Epidermal melanocyte (primary cell): ENCODE measurements around the gene TMEM62.
A peak's percentile ranks its signal among the peaks of the same experiment; 100 is the strongest.

Experiments
- DNase-seq: peaks from one replicate; pipeline ENCODE4 v3.0.0; 2011; ENCODE audit warnings: low spot score; ENCODE audit not compliant: insufficient read length

TMEM62 gene

DNA sequence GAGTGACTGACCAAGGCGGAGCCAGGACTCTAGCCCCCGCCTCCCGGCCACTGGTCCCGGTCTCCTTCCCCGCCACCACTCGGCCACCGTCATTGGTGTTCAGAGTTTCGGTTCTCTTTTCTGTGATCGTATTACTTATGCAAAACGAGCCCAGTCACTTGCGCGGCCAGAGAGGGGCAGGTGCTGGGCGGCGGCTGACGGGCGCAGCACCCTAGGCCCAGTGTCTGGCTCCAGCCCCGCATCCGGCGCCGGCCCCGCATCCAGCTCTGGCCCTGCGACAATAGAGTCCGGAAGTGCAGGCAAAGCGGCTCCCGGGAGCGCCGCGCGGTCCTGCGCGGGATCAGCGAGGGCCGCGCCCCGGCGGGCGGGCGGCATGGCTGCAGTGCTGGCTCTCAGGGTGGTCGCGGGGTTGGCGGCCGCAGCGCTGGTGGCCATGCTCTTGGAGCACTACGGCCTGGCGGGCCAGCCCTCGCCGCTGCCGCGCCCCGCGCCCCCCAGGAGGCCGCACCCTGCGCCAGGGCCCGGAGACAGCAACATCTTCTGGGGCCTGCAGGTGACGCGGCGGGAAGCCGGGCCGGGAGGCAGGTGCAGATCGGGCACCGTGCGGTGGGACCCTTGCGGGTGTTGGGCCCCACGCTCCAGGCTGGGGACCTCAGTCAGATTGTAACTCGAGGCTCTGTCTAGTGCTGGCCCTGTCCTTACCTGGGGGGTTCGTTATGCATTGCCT lies at the start of gene TMEM62:
Gene TMEM62 (plus strand): TSS at position 157 of the 727 bp plus-strand sequence. CDS start 217 bp downstream, at position 374.
- peak; percentile 58 for DNase-seq

DNA sequence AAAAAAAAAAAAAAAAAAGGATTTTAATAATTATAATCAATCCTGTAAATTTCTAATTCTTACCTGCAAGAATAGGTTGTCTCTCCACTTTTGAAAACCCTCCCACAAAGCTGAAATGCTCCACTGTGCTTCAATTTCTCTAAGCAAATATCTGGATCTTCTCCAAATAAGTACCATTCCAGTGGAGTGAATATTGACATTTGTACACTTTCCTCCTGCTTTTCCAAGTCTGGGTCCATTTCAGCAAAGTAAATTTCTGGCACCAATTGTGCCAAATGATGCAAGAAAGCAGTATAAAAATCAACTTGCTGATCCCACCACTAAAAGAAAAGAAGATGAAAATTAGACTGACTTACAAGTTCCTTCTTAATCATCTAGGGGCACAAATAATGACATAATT lies 47.5 kb upstream of the TMEM62 start:
- DNase-seq, result no peak

DNA sequence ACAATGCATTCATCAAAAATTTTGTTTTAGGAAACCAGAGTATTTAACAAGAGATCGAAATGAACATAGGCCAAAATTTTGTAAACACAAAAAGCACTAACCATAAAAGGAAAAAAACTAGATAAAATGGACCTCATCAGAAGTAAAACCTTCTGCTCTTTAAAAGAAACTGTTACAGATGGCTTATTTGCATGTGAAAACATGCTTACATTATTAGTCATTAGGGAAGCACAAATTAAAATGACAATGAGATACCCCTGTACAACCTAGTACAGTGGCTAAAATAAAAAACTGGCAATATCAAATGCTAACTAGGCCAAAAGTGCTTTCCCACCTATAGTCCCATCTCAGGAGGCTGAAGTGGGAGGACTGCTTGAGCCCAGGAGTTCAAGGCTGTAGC lies 46.8 kb upstream of the TMEM62 start:
- no peak for DNase-seq

GRCh38 chr15:43091859-43092258 lies 41.5 kb upstream of the TMEM62 start:
- DNase-seq, result no peak

GRCh38 chr15:43093026-43093425 lies 40.4 kb upstream of the TMEM62 start:
- no peak for DNase-seq

DNA sequence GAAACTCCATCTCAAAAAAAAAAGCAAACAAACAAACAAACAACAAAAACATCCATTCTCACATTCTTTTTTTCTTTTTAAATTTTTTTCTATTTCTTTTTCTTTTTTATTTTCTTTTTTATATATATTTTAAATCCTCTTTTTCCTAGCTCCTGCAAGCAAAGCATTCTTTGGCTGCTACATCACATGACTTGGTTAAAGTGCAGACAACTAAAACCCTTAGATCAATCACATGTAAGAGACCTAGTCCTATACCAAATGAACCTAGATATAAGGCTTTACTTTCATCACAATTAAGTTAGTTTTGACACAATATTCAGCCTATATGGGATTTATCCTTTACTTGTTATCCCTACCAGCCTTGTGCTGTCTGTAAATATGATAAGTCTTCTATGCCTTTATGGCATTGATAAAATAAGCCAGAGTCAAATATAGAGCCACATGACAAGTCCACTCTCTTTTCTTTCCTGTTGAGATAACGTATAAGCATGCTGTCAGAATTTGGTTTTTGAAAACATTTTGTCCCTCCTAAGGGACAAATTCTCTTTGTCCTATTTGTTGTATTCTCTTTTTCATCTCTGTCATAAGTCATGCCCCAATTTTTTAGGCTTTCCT lies 38.9 kb upstream of the TMEM62 start:
- DNase-seq, result no peak

- no peak for DNase-seq
Observed at GRCh38 chr15:43095243-43095642, 38.1 kb upstream of the TMEM62 start.

DNA sequence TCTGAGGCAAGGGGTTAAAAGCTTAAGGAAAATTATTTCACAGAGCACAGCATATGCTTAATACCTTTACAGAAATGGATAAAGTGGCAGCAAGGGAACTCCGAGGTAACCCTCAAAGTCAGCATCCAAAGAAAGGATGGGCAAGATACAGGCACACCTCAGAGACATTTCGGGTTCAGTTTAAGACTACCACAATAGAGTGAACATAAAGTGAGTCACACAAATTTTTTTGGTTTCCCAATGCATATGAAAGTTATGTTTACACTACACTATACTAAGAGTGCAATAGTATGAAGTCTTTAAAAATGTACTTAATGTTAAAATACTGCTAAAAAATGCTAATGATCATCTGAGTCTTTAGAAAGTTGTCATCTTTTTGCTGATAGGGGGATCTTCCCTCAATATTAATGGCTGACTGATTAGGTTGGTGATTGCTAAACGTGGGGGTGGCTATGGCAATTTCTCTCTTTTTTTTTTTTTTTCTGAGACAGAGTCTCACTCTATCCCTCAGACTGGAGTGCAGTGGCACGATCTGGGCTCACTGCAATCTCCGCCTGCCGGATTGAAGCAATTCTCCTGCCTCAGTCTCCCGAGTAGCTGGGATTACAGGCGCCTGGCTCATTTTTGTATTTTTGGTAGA lies 37.6 kb upstream of the TMEM62 start:
- DNase-seq, result no peak

- no peak for DNase-seq
Observed at GRCh38 chr15:43096411-43096810, 37.0 kb upstream of the TMEM62 start.

DNA sequence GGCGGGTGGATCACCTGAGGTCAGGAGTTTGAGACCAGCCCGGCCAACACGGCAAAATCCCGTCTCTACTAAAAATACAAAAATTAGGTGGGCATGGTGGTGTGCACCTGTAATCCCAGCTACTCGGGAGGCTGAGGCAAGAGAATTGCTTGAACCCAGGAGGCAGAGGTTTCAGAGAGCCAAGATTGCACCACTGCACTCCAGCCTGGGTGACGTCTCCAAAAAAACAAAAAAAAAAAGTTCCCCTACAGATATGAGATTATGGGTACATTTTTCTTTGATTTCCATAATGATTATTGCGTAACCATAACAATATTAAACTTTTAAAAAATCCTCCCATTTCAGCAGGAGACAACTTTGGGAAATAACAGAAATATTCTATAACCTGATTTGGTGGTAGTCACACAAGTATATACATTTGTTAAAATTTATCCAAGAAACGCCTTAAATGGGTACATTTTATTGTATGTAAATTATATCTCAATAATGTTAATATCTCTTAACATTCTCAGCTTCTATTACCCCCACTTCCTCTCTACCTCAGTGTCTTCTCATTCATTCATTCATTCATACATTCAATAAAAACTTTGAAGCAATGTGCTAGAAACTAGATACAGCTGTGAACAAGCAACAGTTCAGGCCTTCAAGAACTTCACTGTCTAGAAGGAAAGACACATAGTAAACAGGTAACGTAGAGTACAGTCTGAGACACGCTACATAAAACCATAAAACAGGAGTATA lies 34.1 kb upstream of the TMEM62 start:
- DNase-seq, result no peak

GRCh38 chr15:43100971-43101370 lies 32.4 kb upstream of the TMEM62 start:
- DNase-seq, result no peak

DNA sequence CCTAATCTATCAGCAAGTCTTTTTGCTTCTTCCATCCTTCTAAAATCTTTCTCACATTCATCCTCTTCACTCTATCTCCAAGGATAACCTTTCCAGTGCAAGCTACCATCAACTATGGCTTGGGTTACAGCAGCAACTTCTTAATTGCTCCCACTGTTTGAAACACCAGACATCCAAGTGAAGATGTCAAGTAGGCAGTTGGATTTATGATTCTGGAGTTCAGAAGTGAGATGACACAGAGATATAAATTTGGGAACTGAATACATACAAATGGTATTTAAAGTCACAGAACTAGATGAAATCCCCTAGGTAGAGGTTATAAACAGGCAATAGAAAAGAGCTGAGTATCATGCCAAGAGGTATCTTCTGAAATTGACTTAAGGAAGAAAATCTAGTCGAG lies 31.2 kb upstream of the TMEM62 start:
- DNase-seq, result no peak

DNA sequence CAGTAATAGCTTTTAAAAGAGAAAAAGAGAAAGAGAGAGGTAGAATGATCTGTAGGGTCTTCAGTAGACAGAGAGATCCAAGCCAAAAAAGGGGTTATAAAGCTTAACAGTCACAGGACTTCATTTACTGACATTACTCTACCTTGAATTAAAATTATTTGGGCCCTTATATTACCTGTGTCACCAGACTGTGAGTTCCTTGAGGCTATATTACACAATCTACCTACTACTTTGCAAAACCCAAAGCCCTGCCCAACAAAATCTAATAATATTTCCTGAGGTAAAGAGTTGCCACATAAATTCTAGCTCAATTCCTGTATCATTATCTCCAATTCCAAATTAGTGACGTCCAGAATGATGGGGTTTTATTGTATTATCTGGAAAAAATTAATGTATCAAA lies 29.5 kb upstream of the TMEM62 start:
- no peak for DNase-seq

DNA sequence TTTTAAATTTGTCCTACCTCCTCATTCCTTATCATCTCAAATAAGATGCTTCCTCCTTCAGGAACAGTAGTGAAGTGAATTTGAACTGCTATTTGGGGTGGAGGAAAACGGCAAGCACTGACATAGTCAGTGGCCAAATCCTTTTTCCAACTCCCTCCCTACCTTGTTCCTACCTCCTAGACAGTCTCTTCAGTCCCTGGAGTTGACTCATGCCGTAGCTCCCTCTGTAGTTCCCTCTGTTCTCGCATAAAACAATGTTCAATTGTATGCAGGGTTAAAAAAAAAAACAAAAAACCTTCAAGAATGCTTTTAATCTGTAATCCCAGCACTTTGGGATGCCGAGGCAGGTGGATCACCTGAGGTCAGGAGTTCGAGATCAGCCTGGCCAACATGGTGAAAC lies 29.0 kb upstream of the TMEM62 start:
- no peak for DNase-seq

GRCh38 chr15:43105077-43105736 lies 28.2 kb upstream of the TMEM62 start:
- DNase-seq, result no peak

- peak; percentile 87 for DNase-seq
Observed at GRCh38 chr15:43105778-43106485, 27.5 kb upstream of the TMEM62 start, which contains the start of gene UBR1. TSS of gene UBR1 (minus strand) at chr15:43106038. CDS start at chr15:43106022, 16 bp downstream.

- no peak for DNase-seq
Observed at GRCh38 chr15:43106486-43106829, 26.9 kb upstream of the TMEM62 start.

GRCh38 chr15:43107751-43108150 lies 25.6 kb upstream of the TMEM62 start:
- DNase-seq, result no peak

DNA sequence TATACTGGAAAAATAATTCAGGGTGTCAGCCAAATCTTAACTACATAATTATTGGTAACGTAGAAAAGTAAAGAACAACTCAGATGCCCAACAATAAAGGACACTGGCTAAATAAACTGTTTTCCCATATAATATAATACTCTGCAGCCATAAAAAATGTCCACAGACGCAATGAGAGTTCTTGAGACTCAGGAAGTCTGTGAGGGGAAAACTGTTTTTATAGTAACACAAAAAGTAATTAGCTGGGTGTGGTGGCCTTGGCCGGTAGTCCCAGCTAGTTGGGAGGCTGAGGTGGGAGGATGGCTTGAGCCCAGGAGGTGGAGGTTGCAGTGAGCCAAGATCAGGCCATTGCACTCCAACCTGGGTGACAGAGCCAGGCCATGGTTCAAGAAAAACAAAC lies 22.0 kb upstream of the TMEM62 start:
- no peak for DNase-seq

DNA sequence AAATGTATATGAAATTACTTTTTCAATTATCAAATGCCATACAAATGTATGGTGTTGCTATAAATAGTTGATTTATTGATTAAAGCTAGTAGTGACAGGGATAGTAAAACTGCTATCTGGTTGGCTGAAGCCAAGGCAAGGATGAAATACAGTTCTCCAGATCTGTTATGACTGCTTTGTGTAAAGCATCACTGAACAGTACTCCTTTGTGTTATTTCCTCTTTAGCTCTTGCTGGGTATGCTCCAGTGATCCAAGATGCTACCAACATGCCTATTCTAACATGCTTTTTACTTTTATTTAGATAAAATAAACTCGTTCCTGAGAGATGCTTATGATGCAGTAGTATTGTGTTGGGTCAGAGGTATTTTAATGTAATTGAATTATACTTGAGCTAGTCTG lies 15.1 kb upstream of the TMEM62 start:
- peak; percentile 44 for DNase-seq

GRCh38 chr15:43118829-43119228 lies 14.6 kb upstream of the TMEM62 start:
- DNase-seq, result no peak
